Left lobe of liver (tissue), 2 donors: ENCODE results near the gene SNTA1. TPM values are rescaled to one million over a fixed set of nuclear protein-coding genes. Genes with fewer than 3 reads are reported as not detected.
A peak's percentile ranks its signal among the peaks of the same experiment; 100 is the strongest.
"Not testable (repeated sequence)": the region's sequence is repeated elsewhere in the genome, so short reads cannot be mapped to it uniquely, and the experiment has no call there.

Experiments used
- ATAC-seq: fragments of 200-7000 bp; cut with Tn5 transposase; one replicate; pipeline ENCODE4 v1.9.1; 2020; ENCODE audit warnings: mild to moderate bottlenecking, moderate library complexity
- DNase-seq: peaks from one replicate; pipeline ENCODE4 v3.0.0-alpha.2; 2020; ENCODE audit warnings: low spot score
- total RNA-seq: library from RNA; stranded (reverse); gene quantifications from one replicate; pipeline ENCODE4 v1.2.1, GENCODE V29; 2021
- donor health status: DM: no; HTN: no; CAD: no; lungs with moderate emphysema.
- donor health status: DM: no; HTN: yes; CAD: no.

SNTA1 gene
- total RNA-seq, result 12.1 TPM

GRCh38 chr20:33443512-33444239 lies at the start of gene SNTA1:
TSS of gene SNTA1 (minus strand) at chr20:33443763. CDS start at chr20:33443620, 143 bp downstream.
- DNase-seq, result peak; percentile 98
- peak; percentile 91 for ATAC-seq

GRCh38 chr20:33490934-33491656 lies 47.5 kb upstream of the SNTA1 start:
- ATAC-seq, result no peak
- no peak for DNase-seq

GRCh38 chr20:33490023-33490933 lies 46.7 kb upstream of the SNTA1 start, which contains the start of gene CBFA2T2:
TSS of gene CBFA2T2 (plus strand) at chr20:33490096. CDS start at chr20:33490268, 172 bp downstream.
- ATAC-seq (peak; percentile 65), DNase-seq (no peak)

DNA sequence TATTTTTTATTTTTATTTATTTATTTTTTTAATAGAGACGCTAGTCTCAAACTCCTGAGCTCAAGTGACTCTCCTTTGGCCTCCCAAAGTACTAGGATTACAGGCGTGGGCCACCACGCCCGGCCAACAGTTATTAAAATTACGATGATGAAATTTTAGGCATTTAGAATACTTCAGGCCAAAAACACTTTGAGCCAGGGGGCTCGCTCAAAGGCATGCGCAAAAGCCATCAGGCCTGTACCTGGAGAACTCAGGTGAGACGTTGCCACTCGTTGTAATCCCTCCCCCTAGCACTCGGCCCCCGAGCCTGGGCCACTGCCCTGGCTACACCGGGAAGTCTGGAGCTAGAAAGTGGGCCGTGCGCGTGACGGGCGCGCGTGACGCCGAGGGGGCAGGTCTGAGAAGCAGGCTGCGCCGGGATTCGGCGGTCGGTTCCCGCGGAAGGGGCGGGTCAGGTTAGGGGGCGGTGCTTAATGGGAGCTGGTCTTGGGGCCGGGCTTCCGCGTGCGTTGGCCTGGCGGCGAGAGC lies 46.0 kb upstream of the SNTA1 start:
- DNase-seq (peak; percentile 100), ATAC-seq (peak; percentile 95)

DNA sequence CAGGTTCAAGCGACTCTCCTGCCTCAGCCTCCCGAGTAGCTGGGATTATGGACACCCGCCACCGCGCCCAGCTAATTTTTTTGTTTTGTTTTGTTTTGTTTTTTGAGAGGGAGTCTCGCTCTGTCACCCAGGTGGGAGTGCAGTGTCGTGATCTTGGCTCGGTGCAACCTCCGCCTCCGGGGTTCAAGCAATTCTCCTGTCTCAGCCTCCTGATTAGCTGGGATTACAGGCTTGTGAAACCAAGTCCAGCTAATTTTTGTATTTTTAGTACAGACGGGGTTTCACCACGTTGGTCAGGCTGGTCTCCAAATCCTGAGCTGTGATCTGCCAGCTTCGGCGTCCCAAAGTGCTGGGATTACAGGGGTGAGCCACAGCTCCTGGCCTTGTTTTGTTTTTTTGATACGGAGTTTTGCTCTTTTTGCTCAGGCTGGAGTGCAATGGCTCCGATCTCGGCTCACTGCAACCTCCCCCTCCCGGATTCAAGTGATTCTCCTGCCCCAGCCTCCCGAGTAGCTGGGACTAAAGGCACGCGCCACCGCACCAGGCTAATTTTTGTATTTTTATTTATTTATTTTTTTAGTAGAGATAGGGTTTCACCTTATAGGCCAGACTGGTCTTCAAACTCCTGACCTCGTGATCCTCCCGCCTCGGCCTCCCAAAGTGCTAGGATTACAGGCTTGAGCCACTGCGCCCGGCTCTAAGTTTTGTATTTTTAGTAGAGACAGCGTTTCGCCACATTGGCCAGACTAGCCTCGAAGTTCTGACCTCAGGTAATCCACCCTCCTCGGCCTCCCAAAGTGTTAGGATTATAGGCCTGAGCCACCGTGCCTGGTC lies 45.3 kb upstream of the SNTA1 start:
- not testable (repeated sequence) for ATAC-seq, DNase-seq

GRCh38 chr20:33488201-33488600 lies 44.6 kb upstream of the SNTA1 start:
- no peak for DNase-seq

GRCh38 chr20:33483186-33483585 lies 39.6 kb upstream of the SNTA1 start:
- DNase-seq, result not testable (repeated sequence)

More at GRCh38 chr20:33488201-33488600, 44.6 kb upstream of the SNTA1 start:
- ATAC-seq, result no peak

DNA sequence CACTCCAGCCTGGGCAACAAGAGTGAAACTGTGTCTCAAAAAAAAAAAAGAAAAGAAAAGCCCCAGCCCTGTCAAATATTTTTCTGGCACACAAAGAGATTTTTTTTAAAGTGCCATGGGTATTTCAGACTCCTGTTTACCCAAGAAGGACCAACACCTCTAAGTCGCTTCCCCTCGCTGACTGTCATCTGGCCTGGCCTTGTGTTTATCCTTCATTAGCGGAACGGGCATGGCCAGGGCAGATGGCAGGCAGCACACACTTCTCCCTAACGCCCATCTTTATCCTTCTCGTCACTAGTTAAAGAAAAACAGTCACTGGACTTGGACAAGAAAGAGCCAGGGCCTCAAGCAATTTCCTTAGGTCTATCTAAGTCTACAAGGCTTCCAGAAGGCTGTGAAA lies 39.0 kb upstream of the SNTA1 start:
- DNase-seq, result no peak
- ATAC-seq, result no peak

More at GRCh38 chr20:33483186-33483585, 39.6 kb upstream of the SNTA1 start:
- ATAC-seq, result not testable (repeated sequence)

GRCh38 chr20:33481431-33481941 lies 37.9 kb upstream of the SNTA1 start:
- no peak for ATAC-seq
- DNase-seq, result no peak

- no peak for DNase-seq
Measured at GRCh38 chr20:33480048-33480447, 36.5 kb upstream of the SNTA1 start.

GRCh38 chr20:33477386-33478234 lies 34.0 kb upstream of the SNTA1 start:
- ATAC-seq (no peak), DNase-seq (no peak)

More at GRCh38 chr20:33480048-33480447, 36.5 kb upstream of the SNTA1 start:
- ATAC-seq, result no peak

DNA sequence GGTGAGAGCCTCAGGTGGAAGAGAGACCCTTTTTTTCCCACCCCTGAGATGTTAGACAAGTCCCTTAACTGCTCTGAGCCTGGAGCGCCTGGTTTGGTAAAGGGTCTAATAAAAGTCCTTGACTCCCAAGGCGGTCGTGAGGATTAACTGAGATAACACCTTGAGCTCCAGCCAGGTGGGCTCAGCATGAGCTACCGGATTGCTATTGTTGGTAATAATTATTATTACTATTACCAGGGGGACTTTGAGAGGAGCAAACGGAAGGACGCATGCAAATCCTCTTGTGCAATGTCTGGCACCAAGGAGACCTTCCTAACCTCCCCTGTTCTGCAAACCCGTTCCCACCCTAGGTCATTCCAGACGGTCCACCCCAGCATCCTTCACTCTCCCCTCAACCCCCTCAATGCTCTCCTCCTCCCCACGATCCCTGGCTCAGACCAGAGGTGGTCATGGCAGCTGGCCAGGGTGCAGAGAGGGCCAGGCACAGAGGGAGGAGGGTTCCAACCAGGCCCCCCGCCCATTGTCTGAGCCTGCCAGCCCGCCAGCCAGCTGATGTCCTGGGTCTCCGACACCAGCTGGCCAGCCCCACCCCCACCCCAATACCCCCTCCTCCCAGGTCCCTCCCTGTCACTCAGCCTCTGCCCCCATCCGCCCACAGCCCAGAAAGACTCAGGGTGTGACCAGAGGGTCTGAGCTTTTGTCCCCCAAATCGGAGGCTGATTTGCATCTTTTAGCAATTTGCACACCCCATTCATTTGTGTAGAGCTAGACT lies 32.0 kb upstream of the SNTA1 start:
- DNase-seq (no peak), ATAC-seq (no peak)

DNA sequence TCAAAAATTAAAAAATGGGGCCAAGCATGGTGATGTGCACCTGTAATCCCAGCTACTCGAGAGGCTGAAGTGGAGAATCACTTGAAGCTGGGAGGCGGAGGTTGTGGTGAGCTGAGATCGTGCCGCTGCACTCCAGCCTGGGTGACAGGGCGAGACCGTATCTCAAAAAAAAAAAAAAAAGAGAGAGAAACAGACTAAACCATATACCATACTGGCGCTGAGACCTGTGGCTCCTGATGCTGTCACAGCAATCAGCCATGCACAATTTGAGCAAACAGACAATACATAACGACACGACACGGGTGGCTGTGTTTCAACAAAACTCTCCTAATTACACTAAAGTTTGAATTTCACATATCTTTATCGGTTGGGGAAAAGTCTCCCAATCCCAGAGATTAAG lies 31.4 kb upstream of the SNTA1 start:
- no peak for DNase-seq
- ATAC-seq, result no peak

- DNase-seq (no peak), ATAC-seq (peak; percentile 33)
Measured at GRCh38 chr20:33474097-33474873, 30.7 kb upstream of the SNTA1 start.

- ATAC-seq (no peak), DNase-seq (no peak)
Measured at GRCh38 chr20:33472868-33473435, 29.4 kb upstream of the SNTA1 start.

GRCh38 chr20:33470866-33471265 lies 27.3 kb upstream of the SNTA1 start:
- ATAC-seq, result no peak
- DNase-seq, result no peak

DNA sequence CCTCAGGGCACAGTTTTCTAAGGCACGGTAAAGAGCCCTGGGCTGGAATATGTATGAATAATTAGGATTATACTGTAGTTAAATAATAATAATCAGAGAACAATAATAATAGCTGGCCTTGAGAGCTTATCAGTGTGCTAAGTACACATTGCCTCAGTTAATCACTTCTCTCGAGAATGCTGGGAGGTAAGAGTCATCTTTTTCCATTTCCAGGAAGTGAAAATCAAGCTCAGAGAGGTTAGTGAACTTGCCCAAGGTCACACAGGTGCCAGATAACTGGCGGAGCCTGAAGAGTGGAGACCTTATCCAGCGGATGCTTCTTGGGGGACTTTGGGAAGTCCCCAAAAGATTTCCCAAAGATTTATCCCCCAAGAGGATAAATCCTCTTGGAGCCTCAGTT lies 26.9 kb upstream of the SNTA1 start:
- no peak for ATAC-seq
- DNase-seq, result no peak
